NCI-H1436 treated with DMSO at 0.1 percent for 48 hours (cell line): ENCODE measurements around the gene SPG7.

ENCODE experiments used
- DNase-seq: peaks from one replicate; lab custom pipeline; 2025; lab: John Stamatoyannopoulos, UW

SPG7 gene

DNA sequence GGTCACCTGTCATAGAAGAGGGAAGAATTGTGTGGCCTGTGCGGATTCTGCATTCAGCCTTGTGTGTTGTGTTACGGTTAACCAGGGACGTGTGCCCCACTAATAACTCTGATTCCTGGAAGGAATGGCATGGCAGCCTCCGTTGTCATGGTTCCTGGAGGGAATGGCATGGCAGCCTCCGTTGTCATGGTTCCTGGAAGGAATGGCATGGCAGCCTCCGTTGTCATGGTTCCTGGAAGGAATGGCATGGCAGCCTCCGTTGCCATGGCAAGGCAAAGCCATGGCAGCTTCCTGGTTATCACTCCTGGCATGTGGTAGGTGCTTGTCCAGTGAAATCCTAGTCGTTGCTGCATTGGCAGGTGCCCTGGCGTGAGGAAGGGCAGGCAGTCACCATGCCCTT lies 8.9 kb downstream of the SPG7 start:
- no peak for DNase-seq

DNA sequence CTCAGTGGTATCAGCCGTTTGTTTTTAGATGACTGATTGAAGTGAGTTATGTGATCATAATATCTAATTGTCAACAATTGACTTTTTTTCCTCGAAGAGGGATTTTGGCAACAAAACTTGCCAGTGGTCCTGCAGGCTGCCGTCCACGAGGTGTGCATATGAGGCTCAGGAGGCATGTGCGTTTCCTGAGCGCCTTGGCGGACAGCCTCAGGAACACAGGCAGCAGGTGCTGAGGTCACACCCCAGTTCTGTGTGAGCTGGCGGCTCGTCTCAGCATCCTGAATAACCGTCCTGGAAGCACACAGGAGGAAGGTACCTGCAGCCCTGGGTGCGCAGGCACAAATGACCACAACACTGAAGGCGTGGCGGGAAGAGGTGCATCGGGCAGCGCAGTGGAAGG lies 11.7 kb downstream of the SPG7 start:
- no peak for DNase-seq

DNA sequence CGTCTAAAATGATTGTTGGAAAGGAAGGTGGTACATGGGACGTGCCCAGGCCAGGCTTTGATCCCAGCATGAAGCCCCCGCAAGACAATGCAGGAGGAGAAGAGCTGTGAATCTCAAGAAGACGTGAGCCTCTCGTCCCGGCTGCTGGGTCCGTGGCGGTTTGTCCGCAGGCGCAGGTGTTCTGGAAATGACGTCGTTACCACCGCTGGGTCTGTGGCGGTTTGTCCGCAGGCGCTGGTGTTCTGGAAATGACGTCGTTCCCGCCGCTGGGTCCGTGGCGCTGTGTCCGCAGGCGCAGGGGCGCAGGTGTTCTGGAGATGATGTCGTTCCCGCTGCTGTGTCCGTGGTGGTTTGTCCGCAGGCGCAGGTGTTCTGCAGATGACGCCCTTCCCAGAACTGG lies 14.1 kb downstream of the SPG7 start:
- DNase-seq = no peak

DNA sequence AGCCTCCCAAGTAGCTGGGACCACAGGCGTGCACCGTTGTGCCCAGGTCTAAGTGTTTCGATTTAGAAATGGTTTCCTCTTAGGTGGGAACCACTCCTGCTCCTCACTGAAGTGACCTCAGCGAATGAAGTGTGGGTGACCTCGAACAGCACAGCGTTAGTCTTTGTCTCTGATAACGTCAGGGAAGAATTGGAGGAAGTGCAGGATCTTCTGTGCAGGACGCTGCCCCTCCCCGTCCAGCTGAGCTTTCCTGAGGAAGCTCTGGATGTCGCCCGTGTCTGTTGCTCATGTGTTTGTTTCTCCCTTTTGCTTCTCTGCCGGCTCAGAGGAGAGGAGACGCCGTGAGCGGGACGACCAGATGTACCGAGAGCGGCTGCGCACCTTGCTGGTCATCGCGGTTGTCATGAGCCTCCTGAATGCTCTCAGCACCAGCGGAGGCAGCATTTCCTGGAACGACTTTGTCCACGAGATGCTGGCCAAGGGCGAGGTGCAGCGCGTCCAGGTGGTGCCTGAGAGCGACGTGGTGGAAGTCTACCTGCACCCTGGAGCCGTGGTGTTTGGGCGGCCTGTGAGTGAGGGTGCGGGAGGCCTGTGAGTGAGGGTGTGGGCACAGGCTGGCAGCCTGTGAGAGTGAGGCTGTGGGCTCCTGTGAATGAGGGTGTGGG lies 15.6 kb downstream of the SPG7 start:
- DNase-seq = no peak

DNA sequence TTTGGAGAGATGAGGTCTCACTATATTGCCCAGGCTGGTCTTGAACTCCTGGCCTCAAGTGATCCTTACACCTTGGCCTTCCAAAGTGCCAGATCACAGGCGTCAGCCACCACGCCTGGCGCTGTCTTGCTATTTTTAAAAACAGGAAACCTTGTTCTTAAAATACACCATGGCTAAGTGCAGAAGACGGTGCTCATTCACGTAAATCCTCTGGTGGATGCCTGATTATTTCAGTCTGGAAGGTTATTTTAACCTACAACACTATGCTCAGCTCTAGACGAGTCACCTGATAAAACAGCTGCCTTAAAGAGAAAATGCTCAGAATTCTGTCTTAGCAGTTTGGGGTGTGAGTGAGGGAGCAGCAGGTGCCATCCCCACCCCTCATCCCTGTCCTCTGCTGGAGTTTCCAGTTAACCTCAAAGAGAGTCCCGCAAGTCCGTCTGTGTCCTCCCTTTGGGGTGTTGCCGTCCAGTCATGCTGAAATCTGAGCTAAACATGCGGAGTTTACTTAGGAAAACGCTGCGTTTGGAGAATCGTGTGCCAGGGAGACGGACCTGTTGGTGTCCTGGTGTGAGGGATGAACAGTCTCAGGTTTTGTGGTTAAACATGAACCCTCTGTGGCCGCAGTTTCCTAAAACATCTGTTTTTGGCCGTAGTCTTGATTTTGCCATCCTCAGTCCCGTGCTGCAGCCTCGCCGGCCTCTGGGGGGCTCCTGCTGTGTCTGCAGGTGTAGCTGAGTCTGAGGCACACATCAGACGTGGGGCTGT lies 17.1 kb downstream of the SPG7 start:
- no peak for DNase-seq

DNA sequence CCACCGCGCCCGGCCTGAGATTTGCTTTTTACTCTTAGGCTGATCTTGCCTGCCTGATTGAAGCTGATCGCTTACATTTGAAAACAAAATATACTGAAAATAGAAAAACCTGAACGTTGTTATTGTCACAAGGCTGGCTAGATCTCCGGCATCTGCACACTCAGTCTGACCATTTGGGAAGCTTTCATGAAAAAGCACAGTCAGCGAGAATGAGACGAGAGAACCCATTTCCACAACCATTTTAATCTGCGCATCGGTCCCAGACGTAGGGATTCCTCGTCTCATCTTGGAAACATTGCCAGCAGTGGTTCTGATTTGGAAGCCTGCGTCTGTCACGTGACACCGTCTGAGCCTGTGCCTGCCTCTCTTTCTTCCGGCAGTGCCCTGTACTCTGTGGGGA lies 20.9 kb downstream of the SPG7 start:
- no peak for DNase-seq

DNA sequence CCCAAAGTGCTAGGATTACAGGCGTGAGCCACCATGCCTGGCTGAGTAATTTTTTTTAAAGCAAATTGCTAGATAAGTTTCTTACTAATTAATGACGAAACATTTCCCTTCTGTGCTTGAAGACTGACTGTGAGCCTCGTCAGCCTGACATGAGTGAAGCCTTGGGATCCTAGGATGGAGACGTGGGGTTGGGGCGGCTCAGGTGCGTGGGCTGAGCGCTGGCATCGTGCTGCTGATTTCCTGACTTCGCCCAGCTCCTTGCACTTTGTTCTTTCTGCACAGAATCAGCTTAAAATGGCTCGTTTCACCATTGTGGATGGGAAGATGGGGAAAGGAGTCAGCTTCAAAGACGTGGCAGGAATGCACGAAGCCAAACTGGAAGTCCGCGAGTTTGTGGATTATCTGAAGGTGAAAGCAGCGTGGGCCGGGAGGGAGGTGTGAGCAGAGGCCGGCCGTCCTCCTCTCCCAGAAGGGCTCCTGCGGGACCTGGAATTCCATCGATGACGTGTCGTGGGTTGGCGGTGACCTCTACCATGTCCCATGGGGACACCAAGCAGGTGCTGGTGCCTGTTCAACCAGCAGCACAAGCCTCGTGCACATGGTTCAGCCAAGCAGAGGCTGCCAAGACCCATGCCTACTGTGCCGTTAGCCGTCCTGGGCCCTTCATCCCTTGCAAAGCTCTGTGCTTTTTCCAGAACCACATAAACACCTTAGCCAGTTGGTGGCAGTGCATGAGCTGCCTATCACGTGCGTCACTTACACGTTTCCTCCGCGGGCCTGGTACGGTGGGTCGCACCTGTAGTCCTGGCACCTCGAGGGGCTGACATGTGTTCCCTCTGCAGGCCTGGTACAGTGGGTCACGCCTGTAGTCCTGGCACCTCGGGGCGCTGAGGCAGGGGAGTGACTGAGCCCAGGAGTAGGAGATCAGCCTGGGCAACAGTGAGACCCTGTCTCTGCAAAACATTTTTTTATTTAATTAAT lies 22.5 kb downstream of the SPG7 start:
- no peak for DNase-seq

DNA sequence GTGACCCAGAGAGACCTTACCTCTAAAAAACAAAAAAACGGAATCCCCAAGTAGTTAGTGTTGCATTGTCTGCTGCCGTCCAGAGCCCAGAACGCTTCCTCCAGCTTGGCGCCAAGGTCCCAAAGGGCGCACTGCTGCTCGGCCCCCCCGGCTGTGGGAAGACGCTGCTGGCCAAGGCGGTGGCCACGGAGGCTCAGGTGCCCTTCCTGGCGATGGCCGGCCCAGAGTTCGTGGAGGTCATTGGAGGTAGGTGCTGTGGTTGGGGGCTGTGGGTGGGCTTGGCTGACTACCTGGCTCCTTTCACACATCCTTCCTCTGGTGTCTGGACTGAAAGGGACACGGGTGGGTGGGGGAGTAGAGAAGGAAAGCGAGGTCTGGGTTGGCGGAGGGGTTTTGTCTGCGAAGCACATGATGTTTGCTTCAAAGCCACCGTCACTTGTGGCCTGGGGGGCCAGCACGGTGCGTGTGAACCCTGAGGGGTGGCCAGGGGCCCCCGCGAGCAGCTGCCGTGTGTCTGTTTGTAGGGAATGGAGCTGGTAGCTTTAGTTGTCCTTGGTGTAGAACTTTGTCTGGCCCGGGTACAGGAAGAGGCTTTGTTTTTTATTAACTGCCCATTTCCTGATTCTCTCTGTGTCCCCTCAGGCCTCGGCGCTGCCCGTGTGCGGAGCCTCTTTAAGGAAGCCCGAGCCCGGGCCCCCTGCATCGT lies 23.8 kb downstream of the SPG7 start:
- DNase-seq = no peak

DNA sequence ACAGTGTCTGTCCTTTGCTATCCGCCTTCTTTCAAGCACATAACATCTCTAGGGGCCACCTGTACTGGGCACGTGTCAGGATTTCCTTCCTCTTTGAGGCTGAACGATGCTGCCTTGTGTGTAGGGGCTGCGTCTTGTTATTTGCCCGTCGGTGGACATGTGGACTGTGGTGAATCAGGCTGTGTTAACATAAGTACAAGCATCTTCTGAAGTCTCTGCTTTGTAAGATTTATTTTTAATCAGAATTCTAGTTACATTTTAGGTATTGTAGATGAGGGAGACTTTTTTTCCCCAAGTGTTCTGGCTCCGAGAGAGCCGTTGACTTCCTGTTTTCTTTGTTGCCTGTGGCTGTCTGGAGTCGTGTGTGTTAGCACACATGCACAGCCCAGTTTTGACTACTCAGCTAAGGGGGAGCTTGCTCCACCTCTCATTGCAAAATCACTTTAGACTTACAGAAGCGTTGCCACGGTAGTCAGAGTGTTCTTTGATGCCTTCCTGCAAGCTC lies 26.1 kb downstream of the SPG7 start:
- no peak for DNase-seq

DNA sequence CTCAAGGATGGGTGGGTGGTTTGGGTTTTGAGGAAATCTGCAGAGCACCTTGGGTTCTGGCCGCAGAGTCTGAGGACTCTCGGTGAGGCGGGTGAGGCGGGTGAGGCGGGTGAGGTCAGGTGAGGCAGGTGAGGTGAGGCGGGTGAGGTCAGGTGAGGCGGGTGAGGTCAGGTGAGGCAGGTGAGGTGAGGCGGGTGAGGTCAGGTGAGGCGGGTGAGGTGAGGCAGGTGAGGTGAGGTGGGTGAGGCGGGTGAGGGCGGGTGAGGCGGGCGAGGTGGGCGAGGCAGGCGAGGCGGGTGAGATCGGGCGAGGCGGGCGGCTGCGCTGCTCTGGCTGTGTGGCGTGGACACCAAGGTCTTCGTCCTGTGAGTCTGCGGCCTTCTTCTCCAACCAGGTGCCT lies 28.2 kb downstream of the SPG7 start:
- DNase-seq = no peak

DNA sequence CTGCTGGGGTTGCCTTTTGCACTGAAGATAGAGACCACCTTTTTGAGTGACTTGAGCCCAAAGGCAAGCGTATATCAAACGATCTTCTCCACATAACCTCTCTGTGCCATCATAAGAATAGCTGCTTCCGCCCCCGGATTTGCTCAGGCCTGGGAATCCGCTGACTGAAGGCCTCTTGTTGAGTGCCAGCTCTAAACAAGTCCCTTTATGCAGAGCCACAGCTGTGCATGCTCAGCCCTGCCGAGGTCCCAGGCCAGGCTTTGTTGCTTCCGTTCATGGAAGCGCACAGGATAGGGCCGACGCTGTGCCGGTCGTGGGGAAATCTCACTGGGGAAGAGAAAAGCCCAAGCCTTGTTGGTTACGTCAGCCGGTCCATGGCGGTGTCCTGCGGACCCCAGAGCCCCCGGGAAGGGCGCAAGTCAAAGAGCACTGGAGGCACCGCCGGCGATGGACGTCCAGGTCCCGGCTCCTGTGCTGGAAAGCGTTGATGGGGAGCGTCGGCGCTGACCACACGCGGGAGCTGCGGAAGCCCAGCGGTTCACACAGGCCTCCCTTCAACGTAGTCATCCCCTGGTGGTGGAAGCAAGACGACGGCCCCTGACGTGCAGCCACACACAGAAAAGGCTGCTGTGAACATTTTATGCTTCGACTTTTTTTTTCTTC lies 28.8 kb downstream of the SPG7 start:
- DNase-seq = no peak

DNA sequence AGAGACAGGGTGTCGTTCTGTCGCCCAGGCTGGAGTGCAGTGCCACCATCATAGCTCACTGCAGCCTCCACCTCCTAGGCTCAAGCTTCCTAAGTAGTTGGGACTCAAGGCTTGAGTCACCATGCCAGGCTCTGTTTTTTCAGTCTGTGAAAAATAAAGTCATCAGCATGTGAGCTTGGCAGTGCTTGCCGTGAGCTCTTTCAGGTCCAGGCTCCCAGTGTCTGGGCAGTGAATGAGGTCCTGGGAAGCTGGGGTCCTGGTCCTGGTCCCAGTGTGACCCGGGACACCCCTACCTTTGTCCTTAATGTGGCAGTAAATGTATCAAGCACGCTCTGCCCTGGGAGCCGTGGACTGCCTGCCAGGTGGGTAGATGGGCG lies 29.3 kb downstream of the SPG7 start:
- DNase-seq = no peak

DNA sequence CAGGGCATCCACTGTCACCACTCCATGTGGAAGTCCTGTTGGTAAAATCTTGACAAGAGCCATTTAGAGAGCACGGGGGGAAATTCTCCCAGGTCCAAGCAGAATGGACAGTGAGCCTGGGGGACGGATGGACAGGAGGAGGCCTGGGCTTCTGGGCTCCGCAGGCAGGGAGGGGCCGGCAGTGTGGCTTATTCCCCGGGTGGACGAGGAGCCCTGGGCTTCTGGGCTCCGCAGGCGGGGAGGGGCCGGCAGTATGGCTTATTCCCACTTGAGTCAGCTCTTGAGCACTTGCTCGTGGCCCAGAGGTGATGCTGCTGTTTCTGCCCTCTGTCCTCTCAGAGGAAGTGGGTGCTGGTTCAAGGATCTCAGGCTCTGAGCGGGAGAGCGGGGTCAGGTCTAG lies 30.1 kb downstream of the SPG7 start:
- DNase-seq = no peak

DNA sequence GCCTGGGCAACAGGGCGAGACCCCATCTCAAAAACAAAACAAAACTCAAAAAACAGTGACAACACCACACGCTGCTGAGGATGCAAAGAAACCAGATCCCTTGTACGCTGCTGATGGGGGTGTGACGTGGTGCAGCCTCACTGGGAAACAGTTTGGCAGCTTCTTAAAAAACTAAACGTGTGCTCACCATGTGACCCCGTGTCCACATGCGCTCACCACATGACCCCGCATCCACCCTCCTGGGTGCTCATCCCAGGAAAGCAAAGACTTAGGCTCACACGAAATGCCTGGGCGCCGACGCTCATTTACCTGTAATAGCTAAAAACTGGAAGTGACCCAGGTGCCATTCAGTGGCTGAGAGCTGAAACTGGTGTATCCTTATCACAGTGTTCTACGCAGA lies 32.4 kb downstream of the SPG7 start:
- DNase-seq = no peak

DNA sequence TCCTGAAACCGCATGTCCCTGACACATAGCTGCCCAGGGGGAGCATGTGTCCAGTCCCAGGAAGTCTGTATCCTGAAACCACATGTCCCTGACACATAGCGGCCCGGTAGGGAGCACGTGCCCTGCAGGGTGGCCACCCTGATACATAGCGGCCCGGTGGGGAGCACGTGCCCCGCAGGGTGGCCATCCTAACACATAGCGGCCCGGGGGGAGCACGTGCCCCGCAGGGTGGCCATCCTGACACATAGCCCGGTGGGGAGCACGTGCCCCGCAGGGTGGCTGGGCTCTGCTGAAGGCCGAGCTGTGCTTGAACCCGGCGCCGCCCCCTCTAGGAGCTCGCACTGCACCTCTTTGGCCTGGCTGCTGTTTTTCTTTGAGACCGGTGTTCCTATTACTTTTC lies 33.6 kb downstream of the SPG7 start:
- DNase-seq = no peak

DNA sequence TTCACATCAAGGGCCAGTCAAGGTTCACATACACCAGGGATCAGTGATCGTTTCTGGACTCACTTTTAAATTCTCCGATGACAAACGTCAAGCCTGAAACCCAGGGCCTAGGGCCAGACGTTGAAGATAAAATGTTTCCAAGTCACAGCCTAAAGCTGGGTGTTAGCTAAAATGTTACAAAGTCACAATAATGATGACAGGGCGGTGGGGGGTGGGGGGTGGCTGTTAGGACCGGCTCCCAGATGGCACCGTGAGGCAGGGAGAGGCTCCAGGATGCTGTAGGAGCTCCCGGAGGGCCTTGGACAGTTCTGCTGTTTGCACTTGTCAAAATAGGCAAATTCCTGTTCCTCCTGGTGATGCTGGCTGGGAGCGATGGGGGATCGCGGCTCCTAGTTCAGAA lies 35.9 kb downstream of the SPG7 start:
- DNase-seq = no peak

DNA sequence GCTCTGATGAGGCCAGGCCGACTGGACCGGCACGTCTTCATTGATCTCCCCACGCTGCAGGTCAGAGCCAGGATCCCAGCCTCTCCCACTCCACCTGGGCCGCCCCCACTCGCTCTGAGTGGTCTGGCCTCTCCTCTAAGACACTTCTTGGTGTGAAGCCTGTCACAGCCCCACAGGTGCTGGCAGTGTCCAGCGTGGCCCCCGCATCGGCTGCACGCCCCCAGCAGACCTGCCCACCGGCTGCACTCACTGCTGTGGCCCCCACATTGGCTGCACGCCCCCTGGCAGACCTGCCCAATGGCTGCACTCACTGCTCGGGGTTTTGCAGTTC lies 36.5 kb downstream of the SPG7 start:
- no peak for DNase-seq

DNA sequence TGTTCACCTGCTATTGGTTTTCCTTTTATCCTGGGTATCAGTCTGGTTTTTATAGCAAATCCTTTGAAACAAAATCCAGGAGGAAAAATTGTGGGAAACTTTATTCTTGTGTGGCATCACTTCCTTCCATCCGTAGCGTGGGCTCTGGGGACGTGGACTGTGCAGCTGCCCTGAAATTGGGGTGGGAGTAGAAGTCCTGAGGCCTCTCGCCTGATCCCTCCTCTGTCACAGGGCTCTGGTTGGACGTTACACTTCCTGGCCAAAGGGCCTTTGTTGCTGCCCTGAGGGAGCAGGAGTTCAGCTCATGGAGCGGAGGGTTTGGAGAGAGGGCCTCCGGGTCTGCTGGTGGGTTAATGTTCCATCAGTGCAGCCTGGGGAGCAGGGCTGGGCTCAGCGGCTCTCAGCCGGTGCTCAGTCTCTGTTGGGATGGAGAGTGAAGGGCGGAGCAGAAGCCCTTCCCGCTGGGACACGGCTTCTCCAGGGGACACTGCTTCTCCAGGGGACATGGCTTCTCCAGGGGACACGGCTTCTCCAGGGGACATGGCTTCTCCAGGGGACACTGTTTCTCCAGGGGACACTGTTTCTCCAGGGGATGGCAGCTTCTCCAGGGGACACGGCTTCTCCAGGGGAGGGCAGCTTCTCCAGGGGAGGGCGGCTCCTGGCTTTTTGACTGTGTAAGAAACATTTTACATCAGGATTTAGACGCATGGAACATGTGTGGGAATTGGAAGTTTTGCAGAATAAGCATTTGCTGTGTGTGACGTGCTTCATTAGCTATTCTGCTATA lies 37.0 kb downstream of the SPG7 start:
- DNase-seq = no peak

DNA sequence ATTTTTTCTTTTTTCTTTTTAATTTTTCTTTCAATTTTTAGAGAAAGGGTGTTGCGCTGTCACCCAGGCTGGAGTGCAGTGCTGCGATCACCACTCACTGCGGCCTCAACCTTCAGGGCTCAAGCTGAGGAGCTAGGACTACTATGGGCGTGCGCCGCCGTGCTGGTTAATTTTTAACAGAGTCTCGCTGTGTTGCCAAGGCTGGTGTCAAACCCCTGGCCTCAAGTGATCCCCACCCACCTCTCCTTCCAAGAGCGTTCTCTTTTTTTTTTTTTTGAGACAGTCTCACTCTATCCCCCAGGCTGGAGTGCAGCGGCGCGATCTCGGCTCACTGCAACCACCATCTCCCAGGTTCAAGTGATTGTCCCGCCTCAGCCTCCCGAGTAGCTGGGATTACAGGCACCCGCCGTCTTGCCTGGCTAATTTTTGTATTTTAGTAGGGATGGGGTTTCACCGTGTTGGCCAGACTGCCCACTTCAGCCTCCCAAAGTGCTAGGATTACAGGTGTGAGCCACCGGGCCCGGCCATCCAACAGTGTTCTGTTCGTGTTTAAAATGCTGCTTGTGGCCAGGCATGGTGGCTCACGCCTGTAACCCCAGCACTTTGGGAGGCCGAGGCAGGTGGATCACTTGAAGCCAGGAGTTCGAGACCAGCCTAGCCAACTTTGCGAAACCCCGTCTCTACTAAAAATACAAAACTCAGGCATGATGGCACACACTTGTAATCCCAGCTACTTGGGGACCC lies 37.8 kb downstream of the SPG7 start:
- no peak for DNase-seq

DNA sequence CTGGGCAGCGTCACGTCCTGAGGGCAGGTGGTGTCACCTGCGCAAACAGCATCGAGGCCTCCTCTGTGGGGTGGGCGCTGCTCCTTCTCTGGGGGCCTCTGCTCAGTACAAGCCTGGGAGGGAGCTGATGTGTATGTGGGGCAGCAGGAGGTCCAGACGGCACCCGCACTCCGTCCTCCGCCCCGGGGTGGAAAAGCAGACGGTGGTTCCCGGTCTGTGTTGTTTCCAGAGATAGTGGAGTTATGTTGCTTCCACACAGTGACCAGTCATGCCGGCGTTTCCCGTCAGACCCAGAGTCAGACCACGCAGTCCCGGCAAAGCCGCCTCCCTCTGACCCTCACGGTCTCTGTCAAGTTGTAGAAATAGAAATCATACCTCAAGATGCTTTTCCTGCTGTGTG lies 38.6 kb downstream of the SPG7 start:
- no peak for DNase-seq
